GM03348 (cell line): ENCODE results near the gene PROP1.
"Not testable (repeated sequence)": the region's sequence is repeated elsewhere in the genome, so short reads cannot be mapped to it uniquely, and the experiment has no call there.

ENCODE experiments used
- DNase-seq: peaks from one replicate; pipeline ENCODE4 v3.0.0; 2012; ENCODE audit warnings: low spot score

The PROP1 gene

DNA sequence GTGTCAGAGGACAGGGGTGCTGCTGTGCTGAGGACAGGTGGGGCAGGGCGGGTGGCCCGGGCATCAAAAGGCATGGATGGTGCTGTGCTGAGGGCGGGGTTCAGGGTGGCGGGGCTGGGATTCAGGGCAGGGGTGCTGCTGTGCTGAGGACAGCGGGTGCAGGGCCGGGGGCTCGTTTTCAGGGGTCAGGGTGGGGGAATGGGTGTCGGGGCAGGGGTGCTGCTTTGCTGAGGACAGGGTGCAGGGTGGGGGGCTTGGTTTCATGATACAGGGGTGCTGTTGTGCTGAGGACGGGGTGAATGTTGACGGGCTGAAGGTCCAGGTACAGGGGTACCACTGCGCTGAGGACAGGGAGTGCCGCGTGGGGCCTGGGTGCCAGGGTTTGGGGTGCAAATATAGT, 50.9 kb downstream of the PROP1 start:
- not testable (repeated sequence) for DNase-seq

DNA sequence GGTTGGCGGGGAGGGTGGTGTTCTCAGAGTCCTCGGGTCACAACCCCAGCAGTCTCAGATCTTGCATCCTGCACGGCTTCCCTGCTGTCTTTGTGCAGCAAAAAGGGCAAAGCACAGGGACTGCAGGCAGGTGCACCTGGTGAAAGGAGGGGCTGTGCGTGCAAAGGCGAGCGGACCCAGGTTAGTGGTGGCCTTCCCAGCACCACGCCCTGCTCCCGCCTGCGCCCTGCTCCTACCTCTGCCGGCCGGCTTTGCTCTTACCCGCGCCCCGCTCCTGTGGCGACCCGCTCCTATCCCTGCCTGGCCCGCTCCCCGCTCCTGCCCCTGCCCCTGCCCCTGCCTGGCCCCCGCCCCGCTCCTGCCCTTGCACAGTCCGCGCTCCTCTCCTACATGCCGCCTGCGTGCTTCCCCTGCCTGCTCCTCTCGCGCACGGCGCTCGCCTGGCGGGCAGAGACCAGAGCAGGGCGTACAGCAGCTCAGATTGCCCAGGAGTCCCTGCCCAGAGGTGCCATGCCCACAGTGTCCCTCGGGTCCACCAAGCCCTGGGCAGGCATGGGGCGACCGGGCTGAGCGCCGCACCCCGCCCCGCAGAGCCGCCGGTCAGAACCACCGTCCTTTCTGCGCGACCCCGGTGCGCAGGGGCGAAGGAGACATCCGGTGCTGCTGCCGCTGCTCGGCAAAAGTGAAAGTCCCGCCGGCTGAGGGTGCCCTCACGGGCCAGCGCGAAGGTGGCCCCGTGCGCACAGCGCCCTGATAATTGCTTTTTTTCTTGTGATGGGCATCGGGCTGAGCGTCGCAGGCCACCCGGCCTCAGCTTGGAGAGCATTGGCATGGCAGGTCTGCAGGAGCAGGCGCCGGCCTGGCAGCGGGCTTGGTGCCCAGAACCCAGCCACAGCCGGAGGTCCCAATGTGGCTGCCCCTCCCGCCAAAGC, 52.0 kb downstream of the PROP1 start:
- peak; percentile 30 for DNase-seq

DNA sequence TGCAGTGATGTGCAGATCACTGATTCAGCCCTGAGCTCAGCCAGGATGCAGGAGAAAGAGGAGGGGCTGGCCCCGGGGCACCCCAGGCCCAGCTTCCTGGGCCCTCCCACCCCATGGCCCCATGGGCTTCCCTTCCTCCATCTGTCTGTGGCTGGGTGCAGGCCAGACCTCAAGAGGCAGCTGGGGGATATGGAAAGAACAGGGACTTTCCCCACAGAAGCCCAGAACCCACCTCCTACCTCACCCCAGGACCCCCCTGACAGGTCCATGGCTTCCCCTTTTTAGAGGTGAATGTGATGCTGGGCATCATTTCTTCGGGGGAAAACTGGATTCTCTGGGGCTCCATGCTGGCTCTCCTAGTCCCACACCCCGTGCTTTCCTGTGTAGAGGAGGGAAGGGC, 53.1 kb downstream of the PROP1 start:
- not testable (repeated sequence) for DNase-seq
